GM12878 (cell line): ENCODE measurements around the gene NELL1. TPM values are rescaled to one million over a fixed set of nuclear protein-coding genes. Genes with fewer than 3 reads are reported as not detected.

ENCODE experiments used
- ATAC-seq: fragments of 200-7000 bp; cut with Tn5 transposase; 3 replicates; pipeline ENCODE4 v1.9.1; 2020; ENCODE audit warnings: mild to moderate bottlenecking, moderate library complexity
- BruUV-seq: library from RNA; stranded (reverse); fragments of 400-500 nt; replicated peaks from 2 replicates; lab custom pipeline; 2021; lab: Mats Ljungman, UMichigan
- CTCF ChIA-PET: fragments of 300-600 bp; sonication (Branson Sonifier 250); formaldehyde crosslinking; extraction: SDS; loops from one replicate; lab custom pipeline; 2021; ENCODE audit warnings: inconsistent platforms; lab: Yijun Ruan, JAX
- POLR2A ChIA-PET: fragments of 350-600 bp; formaldehyde crosslinking; extraction: SDS; loops from one replicate; lab custom pipeline; 2021; ENCODE audit warnings: inconsistent platforms; lab: Charles Lee
- RAD21 ChIA-PET: fragments of 300-600 bp; sonication (Branson Sonifier 250); formaldehyde crosslinking; loops from one replicate; lab custom pipeline; 2023; ENCODE audit warnings: antibody characterized with exemption; ENCODE audit not compliant: unreplicated experiment; lab: Charles Lee
- SMC1A ChIA-PET: fragments of 300-600 bp; sonication (Branson Sonifier 250); formaldehyde crosslinking; loops from one replicate; lab custom pipeline; 2023; ENCODE audit not compliant: unreplicated experiment, uncharacterized antibody; lab: Charles Lee
- DNase-seq: peaks from one replicate; pipeline ENCODE4 v3.0.0-alpha.2; 2011; ENCODE audit warnings: low read depth, low spot score
- FAIRE-seq: peaks from 3 replicates; lab custom pipeline; 2011; peaks lifted over from hg19 to GRCh38; lab: Jason Lieb, UNC
- H2AFZ ChIP-seq: 2 replicates; pipeline ENCODE4 v1.6.0; 2011; ENCODE audit warnings: low read depth, low read length, control low read depth; ENCODE audit not compliant: control insufficient read depth
- H3K27ac ChIP-seq: 2 replicates; pipeline ENCODE4 v1.5.1; 2011; ENCODE audit warnings: control low read depth; ENCODE audit not compliant: control insufficient read depth, insufficient read depth
- H3K27me3 ChIP-seq, 2 experiments: replicated peaks in 1 of 2; 2 replicates each; pipeline versions ENCODE4 v1.6.0 to v1.6.1; 2011; ENCODE audit warnings: low read length in 1 of 2; ENCODE audit not compliant: control insufficient read depth in 2 of 2, insufficient read depth in 2 of 2
- H3K36me3 ChIP-seq, 2 experiments: 2 replicates each; pipeline ENCODE4 v1.5.1; 2011; ENCODE audit warnings: low read length in 1 of 2; ENCODE audit not compliant: control insufficient read depth in 2 of 2, insufficient read depth in 2 of 2
- H3K4me1 ChIP-seq: 2 replicates; pipeline ENCODE4 v1.6.1; 2011; ENCODE audit warnings: mild to moderate bottlenecking, low read length, moderate library complexity, mixed read lengths; ENCODE audit not compliant: control insufficient read depth, insufficient read depth
- H3K4me2 ChIP-seq: 2 replicates; pipeline ENCODE4 v1.6.0; 2011; ENCODE audit warnings: control low read depth; ENCODE audit not compliant: control insufficient read depth, insufficient read depth
- H3K4me3 ChIP-seq: fragments of 200-600 bp; sonication (generic); 2 replicates; pipeline ENCODE4 v1.5.1; 2016
- H3K79me2 ChIP-seq: 2 replicates; pipeline ENCODE4 v1.6.0; 2011; ENCODE audit warnings: low read length; ENCODE audit not compliant: control insufficient read depth, insufficient read depth
- H3K9ac ChIP-seq: 2 replicates; pipeline ENCODE4 v1.8.0; 2011; ENCODE audit warnings: low read length, control low read depth, mixed read lengths; ENCODE audit not compliant: control insufficient read depth, insufficient read depth
- H3K9me3 ChIP-seq: replicated peaks from 3 replicates; pipeline ENCODE4 v1.5.1; 2011; ENCODE audit warnings: mild to moderate bottlenecking, low read length; ENCODE audit not compliant: control insufficient read depth, insufficient read depth
- H4K20me1 ChIP-seq: 2 replicates; pipeline ENCODE4 v1.6.0; 2011; ENCODE audit not compliant: control insufficient read depth, insufficient read depth
- BMI1 ChIP-seq: fragments of 450-650 bp; IDR thresholded peaks from 2 replicates; pipeline ENCODE4 v1.6.1; 2016; ENCODE audit warnings: mild to moderate bottlenecking, moderate library complexity, borderline replicate concordance
- CBFB ChIP-seq: IDR thresholded peaks from 2 replicates; pipeline ENCODE4 v1.6.1; 2016; ENCODE audit warnings: antibody characterized with exemption, low read depth
- CEBPB ChIP-seq, 2 experiments: fragments of 150-350 bp in 1 of 2; IDR thresholded peaks; 2 replicates each; pipeline ENCODE4 v1.6.1; 2012 to 2014; ENCODE audit warnings: low read depth in 2 of 2, low read length in 2 of 2, borderline replicate concordance in 1 of 2, inconsistent platforms in 1 of 2
- CEBPZ ChIP-seq: fragments of 150-350 bp; IDR thresholded peaks from 2 replicates; pipeline ENCODE4 v1.6.1; 2016; ENCODE audit warnings: low read depth, low read length
- POLR2AphosphoS5 ChIP-seq: IDR thresholded peaks from 2 replicates; pipeline ENCODE4 v1.6.1; 2011; ENCODE audit warnings: mild to moderate bottlenecking, low read length, inconsistent platforms
- SMAD1 ChIP-seq: fragments of 450-650 bp; IDR thresholded peaks from 2 replicates; pipeline ENCODE4 v1.6.1; 2018; ENCODE audit warnings: mild to moderate bottlenecking, low read depth; ENCODE audit not compliant: partially characterized antibody
- SMAD5 ChIP-seq: IDR thresholded peaks from 2 replicates; pipeline ENCODE4 v1.6.1; 2016; ENCODE audit warnings: antibody characterized with exemption, low read depth
- SREBF1 ChIP-seq: IDR thresholded peaks from 2 replicates; pipeline ENCODE4 v1.6.1; 2012; ENCODE audit warnings: mild to moderate bottlenecking, low read length
- YBX1 ChIP-seq: fragments of 450-650 bp; IDR thresholded peaks from 2 replicates; pipeline ENCODE4 v1.6.1; 2016; ENCODE audit warnings: antibody characterized with exemption
- ZNF687 ChIP-seq: fragments of 450-650 bp; IDR thresholded peaks from 2 replicates; pipeline ENCODE4 v1.6.1; 2017; ENCODE audit warnings: mild to moderate bottlenecking, moderate library complexity
- WGBS: methylation state at CpG from one replicate; pipeline ENCODE4 v1.1.6; 2016; ENCODE audit warnings: low lambda C conversion rate; ENCODE audit not compliant: insufficient replicate concordance, insufficient coverage; ENCODE audit errors: missing lambda C conversion rate; 5-methylcytosine and 5-hydroxymethylcytosine counted together
- in situ Hi-C: fragments of 300-500 bp; cut with MboI; formaldehyde crosslinking; loops from 9 replicates; pipeline ENCODE4 v1.14.3; 2018; ENCODE audit warnings: mixed read lengths
- intact Hi-C: fragments of 100-400 bp; cut with micrococcal nuclease; formaldehyde crosslinking; loops from one replicate; pipeline ENCODE4 v1.14.2; 2022; ENCODE audit not compliant: unreplicated experiment
- polyA plus RNA-seq, 11 experiments: library from polyadenylated mRNA; depleted of rRNA in 4 of 11; unstranded in 6 of 11; stranded (reverse) in 5 of 11; fragments of >200 nt; fragmentation: Nextera tagmentation in 4 of 11; fragmentation: Illumina TruSeq in 1 of 11; extraction: Ambion mirVana in 4 of 11; extraction: Trizol in 1 of 11; gene quantifications; 1 replicate in 1 of 11; 2 replicates in 10 of 11; pipeline versions ENCODE4 v1.2.1 to v1.2.3, GENCODE V29; 2011 to 2016; ENCODE audit warnings: inconsistent platforms in 2 of 11, missing spikeins in 2 of 11, low read depth in 1 of 11
- total RNA-seq, 4 experiments: library from RNA; depleted of rRNA in 3 of 4; stranded (reverse); fragments of >200 nt in 3 of 4; fragmentation: Illumina TruSeq in 1 of 4; extraction: Trizol in 1 of 4; gene quantifications; 2 replicates each; pipeline versions ENCODE4 v1.2.1 to v1.2.3, GENCODE V29; 2013 to 2021
- TF ChIP-seq, protein P1 (sequence below): fragments of 450-650 bp; IDR thresholded peaks from 2 replicates; pipeline ENCODE4 v1.6.1; 2017; ENCODE audit warnings: mild to moderate bottlenecking, moderate library complexity

NELL1 gene
- total and polyA plus RNA-seq, 10 of the 15 experiments (the other 5 are each of a cell fraction or from before 2014, with no cell fraction given), result 0.02 to 0.12 TPM; not detected in 8

- Histone ChIP-seq H3K9me3 (no peaks in the 10 kb centered on the region), H2AFZ (no peak overlapping the region), H3K36me3 (no peaks in the 10 kb centered on the region), H3K4me2 (no peak overlapping the region), H3K79me2 (no peaks in the 10 kb centered on the region), H4K20me1 (no peaks in the 10 kb centered on the region), H3K4me3 (no peak overlapping the region), H3K4me1 (no peaks in the 10 kb centered on the region), H3K9ac (no peak overlapping the region), H3K27me3 (no peaks in the 10 kb centered on the region), H3K27ac (no peak overlapping the region)
- intact Hi-C loops (no loop called here), in situ Hi-C loops (no loop called here)
- FAIRE-seq (no peak), DNase-seq (no peak), ATAC-seq (no peak)
- ChIA-PET POLR2A (no interaction called here), SMC1A (no interaction called here), CTCF (no interaction called here), RAD21 (interaction anchor here (0.6 kb wide), 1 partner anchor 47 kb away, joined by 3 read pairs; no protein-coding TSS in a partner anchor)
- WGBS, result 18% methylated on average over 1 of the region's 1 CpG
- no peak for TF ChIP-seq SMAD5
- TF ChIP-seq ZNF687, result no peak
- no peak for TF ChIP-seq CEBPZ
- TF ChIP-seq CBFB, result no peak
- no peak for TF ChIP-seq CEBPB (IDR thresholded peaks at IDR 0.05; ENCODE audit: borderline replicate concordance in 1 of 2, low read depth in 2 of 2, low read length in 2 of 2)
- TF ChIP-seq POLR2AphosphoS5, result no peak
- TF ChIP-seq YBX1, result no peak
- TF ChIP-seq, protein P1, sequence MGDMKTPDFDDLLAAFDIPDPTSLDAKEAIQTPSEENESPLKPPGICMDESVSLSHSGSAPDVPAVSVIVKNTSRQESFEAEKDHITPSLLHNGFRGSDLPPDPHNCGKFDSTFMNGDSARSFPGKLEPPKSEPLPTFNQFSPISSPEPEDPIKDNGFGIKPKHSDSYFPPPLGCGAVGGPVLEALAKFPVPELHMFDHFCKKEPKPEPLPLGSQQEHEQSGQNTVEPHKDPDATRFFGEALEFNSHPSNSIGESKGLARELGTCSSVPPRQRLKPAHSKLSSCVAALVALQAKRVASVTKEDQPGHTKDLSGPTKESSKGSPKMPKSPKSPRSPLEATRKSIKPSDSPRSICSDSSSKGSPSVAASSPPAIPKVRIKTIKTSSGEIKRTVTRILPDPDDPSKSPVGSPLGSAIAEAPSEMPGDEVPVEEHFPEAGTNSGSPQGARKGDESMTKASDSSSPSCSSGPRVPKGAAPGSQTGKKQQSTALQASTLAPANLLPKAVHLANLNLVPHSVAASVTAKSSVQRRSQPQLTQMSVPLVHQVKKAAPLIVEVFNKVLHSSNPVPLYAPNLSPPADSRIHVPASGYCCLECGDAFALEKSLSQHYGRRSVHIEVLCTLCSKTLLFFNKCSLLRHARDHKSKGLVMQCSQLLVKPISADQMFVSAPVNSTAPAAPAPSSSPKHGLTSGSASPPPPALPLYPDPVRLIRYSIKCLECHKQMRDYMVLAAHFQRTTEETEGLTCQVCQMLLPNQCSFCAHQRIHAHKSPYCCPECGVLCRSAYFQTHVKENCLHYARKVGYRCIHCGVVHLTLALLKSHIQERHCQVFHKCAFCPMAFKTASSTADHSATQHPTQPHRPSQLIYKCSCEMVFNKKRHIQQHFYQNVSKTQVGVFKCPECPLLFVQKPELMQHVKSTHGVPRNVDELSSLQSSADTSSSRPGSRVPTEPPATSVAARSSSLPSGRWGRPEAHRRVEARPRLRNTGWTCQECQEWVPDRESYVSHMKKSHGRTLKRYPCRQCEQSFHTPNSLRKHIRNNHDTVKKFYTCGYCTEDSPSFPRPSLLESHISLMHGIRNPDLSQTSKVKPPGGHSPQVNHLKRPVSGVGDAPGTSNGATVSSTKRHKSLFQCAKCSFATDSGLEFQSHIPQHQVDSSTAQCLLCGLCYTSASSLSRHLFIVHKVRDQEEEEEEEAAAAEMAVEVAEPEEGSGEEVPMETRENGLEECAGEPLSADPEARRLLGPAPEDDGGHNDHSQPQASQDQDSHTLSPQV, result no peak
- TF ChIP-seq SMAD1, result no peak
- TF ChIP-seq BMI1, result no peak
- TF ChIP-seq SREBF1, result no peak
- BruUV-seq, result no TSS peak
These were observed 868.6 kb downstream of the NELL1 start for GRCh38 chr11:21537980-21538379.
